SK-N-SH (cell line): ENCODE results near the gene GLIPR1L2.

Experiments
- CTCF ChIP-seq: fragments of 200-600 bp; sonication (generic); IDR thresholded peaks from 2 replicates; pipeline ENCODE4 v1.6.1; 2017; ENCODE audit warnings: antibody characterized with exemption, mild to moderate bottlenecking, moderate library complexity
- FOXM1 ChIP-seq: IDR thresholded peaks from 2 replicates; pipeline ENCODE4 v1.4.0; 2012; ENCODE audit warnings: low read depth, mild to moderate bottlenecking
- GABPA ChIP-seq: IDR thresholded peaks from 2 replicates; pipeline ENCODE4 v1.4.0; 2012; ENCODE audit warnings: low read depth, mild to moderate bottlenecking
- MAX ChIP-seq: IDR thresholded peaks from 2 replicates; pipeline ENCODE4 v1.4.0; 2012; ENCODE audit warnings: low read depth
- NFIC ChIP-seq: IDR thresholded peaks from 2 replicates; pipeline ENCODE4 v1.4.0; 2012; ENCODE audit warnings: borderline replicate concordance
- RAD21 ChIP-seq: IDR thresholded peaks from 2 replicates; pipeline ENCODE4 v1.6.1; 2012; ENCODE audit warnings: mild to moderate bottlenecking, low read length
- RFX5 ChIP-seq: IDR thresholded peaks from 2 replicates; pipeline ENCODE4 v1.6.1; 2012; ENCODE audit warnings: mild to moderate bottlenecking, improper control_type of control experiment, low read length

GRCh38 chr12:75477137-75477536, 86.2 kb downstream of the GLIPR1L2 start:
- no peak for TF ChIP-seq RAD21
- TF ChIP-seq CTCF = no peak
- no peak for TF ChIP-seq FOXM1
- TF ChIP-seq MAX = no peak
- no peak for TF ChIP-seq NFIC
- no peak for TF ChIP-seq RFX5
- TF ChIP-seq GABPA = no peak
